BLaER1 (cell line): Measurements from ENCODE around the gene COPZ1.

ENCODE experiments used
- H3K27ac ChIP-seq: shearing (Covaris generic); formaldehyde crosslinking; 2 replicates; pipeline ENCODE4 v1.8.1; 2022
- H3K27me3 ChIP-seq: shearing (Covaris generic); formaldehyde crosslinking; 2 replicates; pipeline ENCODE4 v1.8.1; 2022
- H3K36me3 ChIP-seq: shearing (Covaris generic); formaldehyde crosslinking; 2 replicates; pipeline ENCODE4 v1.8.1; 2022
- H3K4me1 ChIP-seq: shearing (Covaris generic); formaldehyde crosslinking; 2 replicates; pipeline ENCODE4 v1.8.1; 2022
- H3K4me2 ChIP-seq: shearing (Covaris generic); formaldehyde crosslinking; 2 replicates; pipeline ENCODE4 v1.8.1; 2022
- H3K4me3 ChIP-seq: shearing (Covaris generic); formaldehyde crosslinking; 2 replicates; pipeline ENCODE4 v1.8.1; 2022
- H3K9ac ChIP-seq: shearing (Covaris generic); formaldehyde crosslinking; 2 replicates; pipeline ENCODE4 v1.8.1; 2022
- H3K9me3 ChIP-seq: shearing (Covaris generic); formaldehyde crosslinking; 2 replicates; pipeline ENCODE4 v1.8.1; 2022
- H4K20me1 ChIP-seq: shearing (Covaris generic); formaldehyde crosslinking; 2 replicates; pipeline ENCODE4 v1.8.1; 2022
- Cebpa-rat ChIP-seq: shearing (Covaris generic); IDR thresholded peaks from 2 replicates; pipeline ENCODE4 v1.8.1; 2022

Gene COPZ1

DNA sequence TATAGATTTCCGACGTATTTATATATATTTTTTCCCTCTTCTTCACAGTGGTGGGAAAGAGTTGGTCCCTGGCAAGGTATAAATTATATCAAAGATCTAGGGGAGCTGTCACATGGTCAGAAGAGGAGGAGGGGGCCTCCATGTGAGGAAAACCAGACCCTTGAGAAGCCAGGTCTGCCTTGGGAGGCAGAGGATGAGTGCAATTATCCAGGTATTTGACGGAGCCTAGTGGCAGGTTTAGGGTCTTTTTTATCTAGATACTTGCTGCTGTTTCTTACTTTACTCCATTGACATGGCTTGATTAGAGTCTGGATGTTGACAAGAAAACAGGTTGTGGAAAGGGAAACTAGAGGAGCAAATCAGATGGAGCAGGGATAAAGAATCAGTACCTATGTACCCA, 5.5 kb downstream of the COPZ1 start:
- Histone ChIP-seq H3K27ac (no peak overlapping the region), H3K4me3 (no peak overlapping the region), H3K9ac (no peak overlapping the region)

DNA sequence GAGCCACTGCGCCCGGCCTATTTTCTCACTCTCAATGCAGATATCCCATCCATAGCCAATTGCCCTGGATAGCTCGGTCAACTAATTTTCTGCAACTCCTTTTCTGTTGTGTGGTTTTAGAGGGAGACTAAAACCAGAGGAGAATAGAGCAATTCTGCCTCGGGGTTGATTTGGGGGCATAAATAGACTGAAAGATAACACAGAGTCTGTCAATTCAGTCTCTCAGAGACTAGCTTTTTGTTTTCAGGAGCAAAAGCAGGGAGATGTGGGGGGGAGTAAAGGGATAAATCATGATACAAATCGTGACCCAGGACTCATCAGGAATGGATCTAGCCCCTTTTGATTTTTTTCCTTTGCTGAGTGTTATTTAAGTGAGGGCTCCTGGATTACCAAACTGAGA, 6.5 kb downstream of the COPZ1 start:
- TF ChIP-seq Cebpa-rat: no peak
- Histone ChIP-seq H3K4me2 (no peak overlapping the region), H3K9ac (no peak overlapping the region), H3K4me3 (no peak overlapping the region), H3K4me1 (peaks cover 42% of the 10 kb centered on the region), H3K36me3 (peaks cover 45% of the 10 kb centered on the region), H3K27me3 (no peaks in the 10 kb centered on the region), H4K20me1 (peaks cover 20% of the 10 kb centered on the region; the same call in 1 of the 2 replicates), H3K27ac (no peak overlapping the region), H3K9me3 (no peaks in the 10 kb centered on the region)

More for the DNA sequence above, 5.5 kb downstream of the COPZ1 start:
- H3K36me3 ChIP-seq: peaks cover 45% of the 10 kb centered on the region
- peaks cover 42% of the 10 kb centered on the region for H3K4me1 ChIP-seq
- peaks cover 18% of the 10 kb centered on the region; the same call in 1 of the 2 replicates for H4K20me1 ChIP-seq
- H3K9me3 ChIP-seq: no peaks in the 10 kb centered on the region
- TF ChIP-seq Cebpa-rat: no peak
- H3K27me3 ChIP-seq: no peaks in the 10 kb centered on the region
- no peak overlapping the region for H3K4me2 ChIP-seq

DNA sequence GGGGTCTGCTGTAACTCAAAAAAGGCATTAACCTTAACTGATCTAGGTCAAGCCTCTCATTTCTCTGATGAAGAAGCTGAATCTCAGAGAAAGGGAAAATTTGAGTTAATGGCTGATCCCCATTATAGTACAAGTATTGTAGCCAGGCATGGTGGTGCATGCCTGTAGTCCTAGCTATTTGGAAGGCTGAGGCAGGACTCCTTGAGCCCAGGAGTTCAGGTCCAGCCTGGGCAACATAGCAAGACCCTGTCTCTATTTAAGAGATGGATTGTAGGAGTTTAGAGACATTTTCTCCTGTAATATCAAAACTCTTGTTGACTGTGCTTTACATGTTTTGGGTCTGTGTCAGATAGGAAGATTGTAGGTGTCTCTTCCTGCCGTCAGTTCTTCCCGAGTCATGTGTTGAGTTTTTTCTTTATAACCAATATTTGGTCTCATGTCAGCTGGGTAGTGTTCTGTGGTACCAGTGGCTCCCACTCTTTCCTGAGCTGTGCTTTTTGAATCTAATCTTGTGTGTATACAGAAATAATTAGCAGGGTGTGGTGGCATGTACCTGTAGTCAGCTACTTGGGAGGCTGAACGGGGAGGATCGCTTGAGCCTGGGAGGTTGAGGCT, 8.6 kb downstream of the COPZ1 start:
- no peaks in the 10 kb centered on the region for H3K27me3 ChIP-seq
- H3K27ac ChIP-seq: no peak overlapping the region
- peaks cover 40% of the 10 kb centered on the region for H3K36me3 ChIP-seq
- no peak overlapping the region for H3K9ac ChIP-seq
- H3K9me3 ChIP-seq: no peaks in the 10 kb centered on the region
- H4K20me1 ChIP-seq: peaks cover 35% of the 10 kb centered on the region; the same call in 1 of the 2 replicates
- H3K4me2 ChIP-seq: no peak overlapping the region
- H3K4me1 ChIP-seq: peaks cover 29% of the 10 kb centered on the region
- no peak overlapping the region for H3K4me3 ChIP-seq
- no peak for TF ChIP-seq Cebpa-rat

DNA sequence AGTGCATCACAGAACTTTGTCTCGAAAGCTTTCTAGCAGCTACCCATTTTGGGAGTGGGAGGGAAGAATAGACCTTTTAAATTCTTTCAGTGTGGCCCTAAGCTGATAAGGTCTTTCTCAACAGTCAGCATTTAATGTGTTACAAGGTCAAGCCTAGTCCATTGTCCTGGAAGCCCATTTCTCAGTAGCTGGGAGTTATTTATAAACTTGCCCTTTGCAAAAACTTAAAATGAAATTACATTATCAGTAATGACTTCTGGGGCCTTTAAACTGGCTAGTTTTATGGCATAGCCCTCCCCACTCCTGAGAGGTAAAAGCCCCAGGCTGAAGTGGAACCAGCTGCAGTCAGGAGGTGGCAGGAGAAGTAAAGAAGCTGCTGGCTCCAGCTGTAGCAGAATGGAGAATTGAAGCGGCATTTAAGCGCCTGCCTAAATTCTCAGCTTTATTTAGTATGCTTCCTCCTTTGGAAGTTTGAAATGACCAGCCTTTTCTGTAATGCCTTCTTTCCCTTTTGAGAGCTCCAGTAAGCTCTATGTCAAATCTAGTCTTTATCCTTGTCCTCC, 12.4 kb downstream of the COPZ1 start:
- Histone ChIP-seq H3K4me2 (no peak overlapping the region), H3K27ac (no peak overlapping the region), H3K4me1 (peaks cover 28% of the 10 kb centered on the region)

DNA sequence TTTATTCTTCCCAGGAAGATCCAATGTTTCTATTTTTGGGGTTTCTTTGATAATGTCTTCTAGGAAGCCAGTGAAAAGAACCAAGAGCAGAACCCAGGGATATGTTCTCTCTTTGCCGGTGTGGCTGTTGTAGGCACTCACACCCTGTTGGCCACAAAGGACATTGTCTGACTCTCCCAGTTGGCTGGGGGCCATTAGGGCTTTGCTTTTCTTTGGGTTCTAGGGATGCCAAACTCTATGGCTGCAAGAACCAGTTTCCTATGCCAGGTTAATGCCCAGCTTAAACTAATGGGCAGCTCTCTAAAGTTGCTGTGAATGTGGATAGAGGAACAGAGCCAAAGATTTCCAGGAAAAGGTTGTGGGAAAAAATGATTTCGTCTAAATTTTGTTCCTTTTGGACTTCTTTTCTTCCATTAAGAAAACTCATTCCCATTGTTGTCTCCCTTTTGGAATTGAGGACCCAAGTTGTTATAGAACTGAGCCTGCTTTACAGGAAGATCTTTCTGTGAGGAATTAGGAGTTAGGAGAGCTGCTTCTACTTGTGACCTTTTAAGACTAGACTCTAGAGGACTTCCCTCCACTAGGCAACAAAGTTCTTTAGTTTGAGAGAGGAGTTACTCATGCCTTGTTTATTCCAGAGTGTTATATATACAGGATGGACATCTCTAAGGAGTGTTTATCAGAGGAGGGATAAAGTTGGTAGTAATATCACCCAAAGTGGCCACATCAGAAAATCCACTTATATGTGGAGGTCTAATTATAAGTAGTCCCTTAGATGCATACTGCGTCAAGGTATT, 13.1 kb downstream of the COPZ1 start:
- H3K27ac ChIP-seq: no peak overlapping the region
- no peak for TF ChIP-seq Cebpa-rat
- peaks cover 49% of the 10 kb centered on the region for H4K20me1 ChIP-seq
- no peaks in the 10 kb centered on the region for H3K27me3 ChIP-seq
- H3K4me3 ChIP-seq: no peak overlapping the region
- peaks cover 28% of the 10 kb centered on the region for H3K4me1 ChIP-seq
- no peaks in the 10 kb centered on the region for H3K9me3 ChIP-seq
- no peak overlapping the region for H3K4me2 ChIP-seq
- H3K36me3 ChIP-seq: peaks cover 54% of the 10 kb centered on the region
- H3K9ac ChIP-seq: no peak overlapping the region

More for the DNA sequence above, 12.4 kb downstream of the COPZ1 start:
- no peak overlapping the region for H3K9ac ChIP-seq
- H4K20me1 ChIP-seq: peaks cover 49% of the 10 kb centered on the region
- no peaks in the 10 kb centered on the region for H3K27me3 ChIP-seq
- H3K9me3 ChIP-seq: no peaks in the 10 kb centered on the region
- H3K4me3 ChIP-seq: no peak overlapping the region
- H3K36me3 ChIP-seq: peaks cover 47% of the 10 kb centered on the region
- no peak for TF ChIP-seq Cebpa-rat

DNA sequence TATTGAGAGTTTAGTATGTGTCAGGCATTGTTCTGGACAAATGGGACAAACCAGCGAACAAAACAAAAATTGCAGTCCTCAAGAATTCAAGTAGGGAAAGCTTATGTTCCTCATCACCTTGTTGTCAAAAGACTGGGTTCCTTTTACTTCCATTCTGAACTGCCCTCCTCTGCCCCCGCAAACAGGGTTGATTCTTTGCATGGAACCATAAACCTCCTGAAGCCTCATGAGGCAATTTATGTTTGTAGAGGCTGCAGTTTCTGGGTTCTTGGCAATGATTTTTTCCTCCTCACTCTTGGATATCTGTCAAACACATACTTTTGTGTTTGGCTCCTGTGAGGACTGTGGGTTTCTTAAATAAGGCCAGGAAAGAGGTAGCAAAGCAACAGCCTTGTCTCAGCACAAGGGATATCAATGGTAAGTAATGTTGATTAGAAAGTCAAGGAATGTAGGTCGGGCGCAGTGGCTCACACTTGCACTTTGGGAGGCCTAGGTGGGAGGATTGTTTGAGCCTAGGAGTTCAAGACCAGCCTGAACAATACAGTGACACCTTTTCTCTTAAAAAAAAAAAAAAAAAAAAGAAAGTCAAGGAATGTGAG, 13.9 kb downstream of the COPZ1 start:
- no peak overlapping the region for H3K4me2 ChIP-seq
- H3K4me1 ChIP-seq: peaks cover 28% of the 10 kb centered on the region

DNA sequence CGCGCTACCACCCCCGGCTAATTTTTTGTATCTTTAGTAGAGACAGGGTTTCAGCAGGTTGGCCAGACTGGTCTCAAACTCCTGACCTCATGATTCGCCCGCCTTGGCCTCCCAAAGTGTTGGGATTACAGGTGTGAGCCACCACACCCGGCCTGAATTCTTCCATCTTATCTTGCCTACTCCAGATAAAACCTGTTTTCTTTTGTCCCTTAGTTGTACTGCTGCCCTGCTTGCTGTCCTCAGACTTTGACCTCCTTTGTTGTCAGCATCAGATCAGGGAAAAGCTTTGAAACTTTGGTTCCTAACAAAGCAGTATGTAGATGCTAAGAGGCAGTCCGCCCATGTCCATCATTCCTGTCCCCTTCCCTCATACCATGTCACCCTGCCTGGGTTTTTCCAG, 15.9 kb downstream of the COPZ1 start:
- H3K27ac ChIP-seq: no peak overlapping the region
- peaks cover 41% of the 10 kb centered on the region for H4K20me1 ChIP-seq
- H3K4me3 ChIP-seq: no peak overlapping the region
- no peaks in the 10 kb centered on the region for H3K9me3 ChIP-seq
- peaks cover 9% of the 10 kb centered on the region for H3K4me1 ChIP-seq
- no peak overlapping the region for H3K4me2 ChIP-seq
- H3K27me3 ChIP-seq: no peaks in the 10 kb centered on the region
- TF ChIP-seq Cebpa-rat: no peak
- H3K36me3 ChIP-seq: peaks cover 75% of the 10 kb centered on the region
- no peak overlapping the region for H3K9ac ChIP-seq

More for the DNA sequence above, 13.9 kb downstream of the COPZ1 start:
- H3K9ac ChIP-seq: no peak overlapping the region
- H3K27me3 ChIP-seq: no peaks in the 10 kb centered on the region
- peaks cover 49% of the 10 kb centered on the region for H4K20me1 ChIP-seq
- no peak for TF ChIP-seq Cebpa-rat
- peaks cover 56% of the 10 kb centered on the region for H3K36me3 ChIP-seq
- no peaks in the 10 kb centered on the region for H3K9me3 ChIP-seq
- H3K27ac ChIP-seq: no peak overlapping the region
- H3K4me3 ChIP-seq: no peak overlapping the region

DNA sequence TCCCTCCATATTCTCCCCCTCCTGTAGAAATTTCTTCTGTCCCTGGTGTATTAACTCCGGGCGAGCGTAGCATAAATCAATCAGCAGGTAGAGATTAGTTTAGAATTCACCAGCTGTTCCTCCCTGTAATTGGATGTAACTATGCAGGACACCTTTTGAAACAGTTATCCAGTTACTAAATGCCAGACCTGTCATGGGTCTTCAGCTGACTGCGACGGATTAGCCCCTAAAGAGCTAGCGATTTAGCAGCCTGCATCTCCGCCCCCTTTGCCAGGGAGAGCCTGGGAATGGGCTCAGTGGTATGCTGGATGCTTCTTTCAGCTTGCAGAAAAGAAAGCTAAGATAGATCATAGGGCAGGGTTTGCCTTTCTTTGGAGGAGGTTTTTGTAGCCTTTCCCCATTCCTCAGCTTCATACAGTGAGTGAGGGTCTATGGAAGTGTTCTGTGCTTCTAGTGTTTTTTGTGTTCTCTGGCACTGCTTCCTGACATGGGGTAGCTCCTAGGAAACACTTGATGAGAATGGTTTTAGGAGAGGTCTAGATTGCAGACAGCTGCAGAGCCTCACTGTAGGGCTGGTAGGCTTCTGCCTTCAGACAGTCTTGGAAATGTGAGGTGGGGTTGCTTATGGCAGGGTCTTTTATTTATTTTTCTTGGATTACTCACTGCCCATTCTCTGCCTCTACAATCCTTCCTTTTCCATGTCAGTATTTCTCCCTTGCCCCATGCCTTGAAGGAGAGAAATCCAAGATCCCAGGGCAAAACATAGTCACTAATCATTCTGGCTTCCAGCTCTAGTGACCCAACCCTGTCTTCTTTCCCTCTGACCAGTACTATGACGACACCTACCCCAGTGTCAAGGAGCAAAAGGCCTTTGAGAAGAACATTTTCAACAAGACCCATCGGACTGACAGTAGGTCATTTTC, 16.7 kb downstream of the COPZ1 start:
- Histone ChIP-seq H3K9ac (no peak overlapping the region), H3K4me3 (no peak overlapping the region), H3K27me3 (no peaks in the 10 kb centered on the region), H3K4me2 (no peak overlapping the region), H3K27ac (no peak overlapping the region), H3K9me3 (no peaks in the 10 kb centered on the region), H3K36me3 (peaks cover 83% of the 10 kb centered on the region), H4K20me1 (peaks cover 41% of the 10 kb centered on the region), H3K4me1 (peaks cover 1% of the 10 kb centered on the region; the same call in 1 of the 2 replicates)
- TF ChIP-seq Cebpa-rat: no peak

DNA sequence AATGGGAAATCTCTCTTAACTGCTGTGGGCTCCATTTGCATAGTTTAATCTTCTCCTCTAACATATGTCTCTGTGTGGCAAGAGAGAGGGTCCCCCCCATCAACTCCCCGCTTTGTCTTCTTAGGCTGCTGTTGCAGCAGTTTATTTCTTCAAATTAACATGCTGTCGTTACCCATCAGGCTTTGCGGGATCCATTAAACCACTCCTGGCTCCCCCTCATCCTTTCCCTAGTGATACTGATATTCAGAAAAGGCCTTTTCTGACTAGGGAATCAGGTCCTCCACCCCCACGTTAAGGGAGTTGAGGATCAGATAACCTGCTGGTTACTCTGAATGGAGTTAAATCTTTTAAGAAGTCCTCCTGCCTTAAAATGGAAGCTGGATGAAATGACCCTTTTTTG, 24.1 kb downstream of the COPZ1 start:
- H3K4me1 ChIP-seq: peaks cover 16% of the 10 kb centered on the region
- no peaks in the 10 kb centered on the region for H3K9me3 ChIP-seq
- peaks cover 80% of the 10 kb centered on the region for H3K36me3 ChIP-seq
- no peak overlapping the region for H3K9ac ChIP-seq
- H3K27ac ChIP-seq: no peak overlapping the region
- TF ChIP-seq Cebpa-rat: no peak
- H3K27me3 ChIP-seq: no peaks in the 10 kb centered on the region
- H3K4me2 ChIP-seq: no peak overlapping the region
- H4K20me1 ChIP-seq: no peaks in the 10 kb centered on the region
- H3K4me3 ChIP-seq: no peak overlapping the region
